ENCODE results near the gene DLG2.

The DLG2 gene

DNA sequence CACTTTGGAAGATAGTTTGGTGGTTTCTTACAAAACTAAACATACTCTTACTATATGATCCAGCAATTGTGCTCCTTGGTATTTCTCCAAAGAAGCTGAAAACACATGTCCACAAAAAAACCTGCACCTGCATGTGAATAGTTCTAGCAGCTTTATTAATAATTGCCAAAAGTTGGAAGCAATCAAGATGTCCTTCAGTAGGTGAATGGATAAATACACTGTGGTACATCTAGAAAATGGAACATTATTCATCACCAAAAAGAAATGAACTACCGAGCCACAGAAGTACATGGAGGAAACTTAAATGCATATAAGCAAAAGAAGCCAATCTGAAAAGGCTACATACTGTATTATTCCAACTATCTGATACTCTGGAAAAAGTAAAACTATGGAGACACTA is 1771.9 kb downstream of the DLG2 start:
- no peak for DNase-seq (ENCODE audit: low read depth in 2 of 2)

DNA sequence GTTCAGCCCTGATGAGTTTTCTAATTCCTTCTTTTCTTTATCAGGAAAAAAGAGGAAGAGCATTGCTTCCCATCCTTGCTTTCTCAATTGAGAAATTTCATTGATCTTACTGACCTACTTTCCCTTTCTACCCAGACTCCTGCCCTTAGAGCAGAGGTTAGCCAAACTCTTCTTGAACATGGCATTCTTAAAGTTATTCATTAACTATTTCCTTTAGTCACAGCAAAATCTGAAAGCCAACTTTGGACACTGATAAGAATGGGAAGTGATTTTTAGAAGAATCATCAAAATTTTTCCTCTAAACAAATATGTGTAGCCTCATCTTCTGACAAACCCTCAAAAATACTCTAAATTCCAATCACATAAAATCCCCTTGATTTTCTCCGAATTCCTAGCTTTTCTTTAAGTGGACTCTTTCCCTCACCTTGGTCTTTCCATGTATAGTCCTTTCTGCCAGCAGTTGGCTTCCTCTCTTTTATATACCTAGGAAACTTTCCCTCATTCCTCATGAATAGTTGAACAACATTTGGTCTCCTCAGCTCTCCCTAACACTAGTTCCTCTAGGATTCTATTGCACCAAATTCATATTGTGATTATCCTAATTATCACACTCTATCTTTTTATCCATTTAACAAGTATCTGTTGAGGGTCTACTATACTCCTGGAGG is 1774.2 kb downstream of the DLG2 start:
- DNase-seq (ENCODE audit: low read depth in 2 of 2) = no peak

DNA sequence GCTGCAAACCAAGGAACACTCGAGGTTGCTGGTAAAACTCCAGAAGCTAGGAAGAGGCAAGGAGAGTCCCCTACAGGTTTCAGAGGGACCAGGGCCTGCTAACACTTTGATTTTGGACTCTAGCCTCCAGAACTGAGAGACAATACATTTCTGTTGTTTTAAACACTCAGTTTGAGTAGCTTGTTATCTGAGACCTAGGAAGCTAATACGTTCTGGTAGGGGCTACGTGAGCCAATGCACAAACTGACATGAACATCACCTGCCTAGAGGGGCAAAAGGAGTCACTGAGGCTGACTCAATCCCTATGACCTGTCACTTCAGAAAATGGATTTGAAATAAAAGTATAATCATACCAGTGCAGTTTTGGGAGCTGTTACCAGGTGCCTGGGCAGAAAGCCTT is 1775.1 kb downstream of the DLG2 start:
- DNase-seq (ENCODE audit: low read depth in 2 of 2) = no peak

DNA sequence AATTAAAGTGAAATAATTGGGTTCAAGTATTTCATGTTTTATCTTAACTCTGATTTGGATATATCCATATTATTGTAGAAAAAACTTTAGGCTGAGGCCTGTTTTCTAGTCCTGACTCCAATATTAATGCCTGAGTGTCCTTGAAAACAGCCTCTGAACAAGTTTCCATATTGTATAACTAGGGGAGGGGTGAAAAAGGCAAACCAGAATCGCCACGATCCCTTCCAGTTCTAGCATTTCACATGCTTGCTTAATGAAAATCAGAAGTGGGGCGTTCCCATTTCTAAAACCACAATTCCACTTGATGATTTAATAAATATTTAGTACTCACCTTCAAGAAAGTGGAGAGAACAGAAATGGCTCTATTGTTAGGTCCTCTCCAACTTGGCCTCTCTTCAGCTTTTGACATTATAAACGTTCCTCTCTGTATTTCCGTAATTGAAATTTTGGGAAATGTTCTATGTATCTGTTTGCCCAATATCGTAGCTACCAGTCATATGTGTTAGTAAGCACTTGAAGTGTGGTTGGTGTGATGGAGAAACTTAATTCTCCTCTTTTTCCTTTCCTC is 1779.6 kb downstream of the DLG2 start:
- no peak for DNase-seq (ENCODE audit: low read depth in 2 of 2)

DNA sequence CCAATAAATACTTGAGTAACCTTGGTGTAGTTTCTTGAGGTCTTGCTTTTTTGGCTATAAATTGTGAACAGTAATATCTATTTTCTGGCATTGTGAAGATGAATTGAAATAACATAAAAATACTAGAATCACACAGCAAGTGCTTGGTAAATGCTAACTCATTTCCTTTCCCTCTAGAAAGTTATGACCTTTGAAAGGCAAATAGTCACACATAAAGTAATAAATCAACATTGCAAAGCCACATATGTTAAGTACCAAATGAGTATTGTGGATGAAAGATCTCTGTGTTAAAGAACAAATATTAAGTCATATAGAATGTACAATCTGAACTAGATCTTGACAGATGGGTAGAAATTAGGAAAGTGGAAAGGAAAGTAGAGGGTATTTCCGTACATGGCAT is 1781.3 kb downstream of the DLG2 start:
- DNase-seq (ENCODE audit: low read depth in 2 of 2) = no peak

DNA sequence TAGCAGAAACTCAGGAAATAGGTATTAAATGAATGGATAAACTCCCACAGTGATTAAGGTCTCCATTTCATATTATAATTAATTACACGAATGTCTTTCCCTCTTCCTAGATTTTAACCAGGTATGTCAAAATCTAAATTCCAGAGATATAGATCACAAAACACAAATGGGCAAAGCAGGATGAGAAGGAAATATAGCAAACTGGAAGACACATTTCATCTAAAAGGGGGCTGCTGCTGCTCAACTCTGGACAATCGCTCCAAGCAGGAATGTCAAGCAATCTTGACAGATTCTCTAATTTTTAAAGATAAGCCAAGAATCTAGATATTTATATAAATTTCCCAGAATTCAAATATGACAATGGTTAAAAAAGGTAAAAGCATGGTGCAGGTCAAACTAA is 1786.8 kb downstream of the DLG2 start:
- no peak for DNase-seq (ENCODE audit: low read depth in 2 of 2)

DNA sequence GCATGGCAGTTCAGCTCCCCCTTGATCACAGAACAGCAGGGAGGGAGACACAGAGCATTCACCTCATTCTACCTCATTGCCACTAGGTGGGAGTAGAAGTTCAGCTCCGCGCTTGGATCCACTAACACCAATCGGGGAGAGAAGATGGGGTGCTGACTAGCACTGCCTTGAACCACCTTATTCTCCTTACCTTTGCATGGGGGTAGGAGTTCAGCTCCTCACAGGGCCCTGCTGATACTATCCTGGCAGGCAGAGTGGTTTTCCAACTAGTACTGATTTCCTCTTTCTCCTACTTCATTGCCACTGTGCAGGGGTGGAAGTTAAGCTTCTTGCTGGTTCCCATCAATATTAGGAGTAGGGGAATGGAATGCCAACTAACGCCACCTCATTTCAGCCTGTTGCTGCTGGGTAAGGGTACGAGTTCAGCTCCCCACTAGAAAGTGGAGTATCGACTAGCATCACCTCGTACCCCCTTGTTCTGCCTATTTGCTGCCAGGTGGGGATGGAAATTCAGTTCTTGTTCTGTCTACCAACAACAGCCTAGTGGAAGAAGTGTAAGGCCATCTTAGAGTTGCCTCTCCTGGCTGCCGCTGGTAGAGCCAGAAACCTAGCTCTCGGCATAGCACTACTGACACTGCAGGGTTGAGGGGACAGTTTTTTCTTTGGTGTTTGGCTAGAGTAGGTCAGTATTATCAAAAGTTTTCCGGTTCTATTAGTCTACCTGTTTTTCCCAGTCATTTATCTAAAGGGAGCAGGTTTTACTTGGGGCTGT is 1790.1 kb downstream of the DLG2 start:
- DNase-seq (ENCODE audit: low read depth in 2 of 2) = no peak

DNA sequence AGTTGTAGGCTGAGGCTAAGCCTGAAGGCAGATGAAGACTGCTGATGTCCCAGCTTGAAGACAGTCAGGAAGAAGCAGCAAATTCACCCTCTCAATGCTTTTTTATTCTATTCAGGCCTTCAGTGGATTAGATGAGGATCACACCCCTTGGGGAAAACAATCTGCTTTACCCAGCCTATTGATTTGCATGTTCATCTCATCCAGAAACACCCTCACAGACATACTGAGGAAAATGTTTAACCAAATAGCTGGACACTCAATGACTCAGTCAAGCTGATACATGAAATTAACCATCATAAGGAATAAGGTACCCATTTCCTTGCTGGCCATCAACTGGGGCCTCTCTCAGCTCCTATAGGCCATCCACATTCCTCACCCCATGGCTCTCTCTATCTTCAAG is 1791.1 kb downstream of the DLG2 start:
- DNase-seq (ENCODE audit: low read depth in 2 of 2) = no peak

DNA sequence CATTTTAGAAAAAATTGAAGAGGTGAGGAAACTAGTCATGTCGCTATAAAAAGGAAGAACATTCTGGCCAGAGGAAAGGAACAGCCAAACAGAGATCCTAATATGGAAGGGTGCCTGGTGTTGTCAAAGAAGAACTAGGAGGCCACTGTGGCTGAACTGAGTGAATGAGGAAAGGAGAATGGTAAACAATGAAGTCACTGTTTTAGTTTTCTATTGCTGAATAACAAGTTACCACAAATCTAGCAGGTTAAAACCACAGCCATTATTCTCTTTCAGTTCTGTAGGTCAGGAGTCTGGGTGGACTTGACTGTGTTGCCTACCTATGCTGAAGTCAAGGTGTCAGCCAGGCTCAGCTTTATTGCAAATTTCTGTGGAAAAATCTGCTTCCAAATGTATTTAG is 1791.7 kb downstream of the DLG2 start:
- no peak for DNase-seq (ENCODE audit: low read depth in 2 of 2)

DNA sequence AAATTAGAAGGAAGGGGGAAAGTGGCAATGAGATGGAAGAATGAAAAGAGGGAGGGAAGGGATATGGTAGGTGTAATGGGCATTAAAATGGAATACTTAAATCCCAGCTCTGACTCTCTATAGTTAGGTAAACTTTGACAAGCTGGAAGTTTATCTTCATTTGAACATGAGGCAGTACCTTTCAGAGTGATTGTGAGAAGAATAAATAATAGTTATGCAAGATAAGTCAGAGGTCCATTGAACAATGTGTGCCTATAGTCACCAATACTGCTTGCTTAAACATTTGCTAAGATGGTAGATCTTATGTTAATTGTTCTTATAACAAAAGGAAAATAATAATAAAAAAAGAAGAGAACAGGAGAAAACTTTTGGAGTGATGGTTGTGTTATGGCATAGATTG is 1795.2 kb downstream of the DLG2 start:
- no peak for DNase-seq (ENCODE audit: low read depth in 2 of 2)

DNA sequence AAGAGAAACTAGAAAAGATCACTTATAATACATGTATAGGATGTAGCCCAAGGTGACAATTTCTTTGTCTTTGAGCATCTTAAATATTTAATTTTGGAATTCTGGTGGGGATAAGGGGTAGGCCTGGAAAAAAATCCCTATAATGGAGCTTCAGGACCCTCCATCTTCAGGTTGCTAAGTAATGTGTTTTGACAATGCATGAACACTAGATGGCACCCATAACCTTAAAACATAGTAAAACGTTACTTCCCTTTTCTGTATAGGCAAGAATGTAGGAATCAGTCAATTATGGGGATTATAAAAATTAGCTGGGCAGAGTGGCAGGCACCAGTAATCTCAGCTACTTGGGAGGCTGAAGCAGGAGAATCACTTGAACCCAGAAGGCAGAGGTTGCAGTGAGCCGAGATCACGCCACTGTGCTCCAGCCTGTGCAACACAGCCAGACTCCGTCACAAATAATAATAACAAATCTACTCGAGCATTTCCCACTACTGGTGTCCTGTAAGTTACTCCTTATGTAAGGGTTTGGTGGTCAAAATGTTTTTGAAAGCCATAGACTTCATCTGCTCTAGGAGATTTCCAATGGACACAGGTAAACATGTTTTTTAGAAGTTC is 1799.1 kb downstream of the DLG2 start:
- no peak for DNase-seq (ENCODE audit: low read depth in 2 of 2)

DNA sequence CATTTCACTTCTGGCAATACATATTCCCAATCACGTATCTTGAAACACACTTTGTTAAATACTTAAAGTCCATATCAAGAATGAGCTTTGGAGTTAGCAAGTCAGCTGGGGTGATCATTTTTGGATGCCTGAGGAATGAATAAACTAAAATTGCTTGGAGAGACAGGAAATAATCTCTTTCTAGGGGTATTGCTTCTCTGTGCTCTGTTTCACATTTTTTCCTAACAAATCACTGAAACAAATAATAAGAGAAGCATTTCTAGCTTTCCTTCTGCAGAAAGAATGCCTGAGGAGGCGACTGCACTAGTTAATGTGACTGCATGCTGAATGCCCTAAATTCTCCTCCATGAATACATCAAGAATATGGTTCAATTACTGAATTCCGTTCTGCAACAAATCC is 1799.6 kb downstream of the DLG2 start:
- DNase-seq (ENCODE audit: low read depth in 2 of 2) = no peak

DNA sequence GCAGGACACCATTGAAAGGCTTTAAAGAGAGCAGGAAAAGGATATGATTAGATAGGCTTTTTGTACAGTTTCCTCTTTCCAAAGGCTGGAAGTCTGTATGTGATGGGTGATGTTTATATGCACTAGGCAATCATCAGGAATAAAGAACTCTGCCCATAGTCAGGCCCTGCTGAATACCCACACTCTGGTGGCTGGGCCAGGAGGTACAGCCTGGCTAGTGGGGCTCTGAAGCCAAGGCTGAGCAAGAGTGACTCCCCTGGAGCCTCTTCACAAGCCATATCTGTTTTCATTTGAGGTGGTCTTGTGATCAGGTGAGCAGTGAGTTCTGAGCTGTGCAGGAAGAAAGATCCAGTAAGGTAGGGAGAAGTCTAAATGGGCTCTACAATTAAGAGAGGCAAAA is 1801.1 kb downstream of the DLG2 start:
- no peak for DNase-seq (ENCODE audit: low read depth in 2 of 2)

DNA sequence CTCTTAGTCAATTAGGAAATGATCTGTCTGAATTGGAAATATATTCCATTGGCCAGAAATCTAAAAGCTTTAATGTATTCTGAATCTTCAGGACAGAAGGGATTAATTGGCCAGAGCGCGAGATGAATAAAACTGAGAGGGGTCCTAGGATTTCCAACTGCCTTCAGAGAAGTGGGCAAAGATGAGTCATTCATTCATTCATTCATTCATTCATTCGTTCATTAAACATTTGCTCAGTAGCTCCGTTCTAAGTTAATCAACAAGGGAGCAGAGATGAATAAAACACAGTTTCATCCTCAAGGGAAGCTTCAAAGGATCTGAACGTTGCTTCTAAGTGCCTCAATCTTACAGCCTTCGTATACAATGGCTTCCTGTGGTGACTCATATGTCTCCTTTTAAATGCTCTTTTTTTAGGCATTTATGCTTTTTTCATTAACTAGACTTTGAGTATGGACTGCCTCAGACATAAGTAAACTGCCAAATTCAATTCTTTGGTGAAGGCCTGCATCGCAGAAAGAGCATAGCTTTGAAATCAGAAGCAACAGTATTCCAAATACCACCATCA is 1803.6 kb downstream of the DLG2 start:
- no peak for DNase-seq (ENCODE audit: low read depth in 2 of 2)

DNA sequence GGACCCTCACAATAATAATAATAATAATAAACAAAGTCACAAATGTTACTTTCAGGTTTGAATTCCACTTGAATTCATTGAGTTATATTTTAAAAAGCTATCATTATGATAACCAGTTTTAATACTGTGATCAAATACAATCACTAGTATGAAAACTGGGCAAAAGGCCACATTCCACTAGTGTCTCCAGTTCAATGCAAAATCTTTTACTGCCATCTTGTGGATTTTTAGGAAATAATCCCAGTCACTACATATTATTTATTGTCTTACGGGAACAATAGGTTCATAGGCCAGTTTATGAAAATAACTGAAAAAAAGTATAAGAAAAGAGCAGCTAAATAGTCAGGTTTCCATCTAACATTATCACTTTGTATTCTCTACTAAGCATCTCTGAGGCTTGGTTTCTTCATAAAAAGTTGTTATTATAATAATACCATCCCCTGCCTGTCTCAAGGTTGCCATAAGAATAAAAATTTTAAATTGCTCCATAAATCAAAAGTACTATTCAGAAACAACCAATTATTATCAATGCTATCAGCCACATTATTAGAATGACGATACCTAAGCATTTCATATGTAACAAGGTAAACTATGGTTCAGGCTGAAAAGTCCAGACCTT is 1807.1 kb downstream of the DLG2 start:
- DNase-seq (ENCODE audit: low read depth in 2 of 2) = no peak

DNA sequence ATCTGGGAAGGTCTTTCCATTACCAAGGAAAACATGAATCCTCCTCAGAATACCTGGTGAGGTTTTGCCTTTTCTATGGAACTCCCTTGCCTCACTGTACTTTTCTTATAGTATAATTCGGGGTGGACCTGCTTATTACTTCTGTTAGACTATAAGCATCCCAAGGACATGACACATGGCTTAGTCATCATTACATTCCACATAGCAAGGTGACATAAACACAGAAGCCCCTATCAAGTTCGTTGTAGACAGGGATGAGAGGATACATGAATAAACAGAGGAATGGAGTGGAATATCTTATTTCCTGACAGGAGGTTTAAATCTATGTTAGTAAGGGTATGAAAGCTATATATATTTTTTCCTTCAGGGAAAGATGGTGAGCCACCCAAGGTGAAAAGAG is 1808.8 kb downstream of the DLG2 start:
- DNase-seq (ENCODE audit: low read depth in 2 of 2) = no peak

DNA sequence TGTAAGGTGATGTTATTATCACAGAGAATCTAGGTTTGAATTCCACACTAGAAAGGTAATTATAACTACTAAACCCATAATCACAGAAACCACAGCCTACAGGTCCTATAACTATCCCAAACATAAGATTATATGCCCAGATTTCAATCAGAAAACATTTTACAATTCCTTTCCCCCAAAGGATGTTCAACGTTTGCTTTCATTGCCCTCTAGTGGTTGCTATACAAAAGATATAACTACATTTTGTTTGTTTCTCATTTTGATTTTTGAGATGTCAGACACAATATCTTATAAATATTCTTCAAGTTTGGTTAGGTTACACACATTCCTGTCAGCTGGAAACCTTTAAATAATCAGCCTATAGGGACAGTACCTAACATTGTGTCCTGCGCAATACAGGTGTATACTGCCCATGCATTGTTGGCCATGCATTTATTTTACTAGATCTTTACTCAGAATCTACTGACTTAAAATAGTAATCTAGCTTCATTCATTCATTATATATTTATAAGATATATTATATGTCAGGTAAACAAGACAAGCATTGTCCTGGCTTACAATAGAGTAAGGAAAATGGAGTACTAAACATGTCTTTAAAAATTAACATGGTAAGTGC is 1810.5 kb downstream of the DLG2 start:
- no peak for DNase-seq (ENCODE audit: low read depth in 2 of 2)

DNA sequence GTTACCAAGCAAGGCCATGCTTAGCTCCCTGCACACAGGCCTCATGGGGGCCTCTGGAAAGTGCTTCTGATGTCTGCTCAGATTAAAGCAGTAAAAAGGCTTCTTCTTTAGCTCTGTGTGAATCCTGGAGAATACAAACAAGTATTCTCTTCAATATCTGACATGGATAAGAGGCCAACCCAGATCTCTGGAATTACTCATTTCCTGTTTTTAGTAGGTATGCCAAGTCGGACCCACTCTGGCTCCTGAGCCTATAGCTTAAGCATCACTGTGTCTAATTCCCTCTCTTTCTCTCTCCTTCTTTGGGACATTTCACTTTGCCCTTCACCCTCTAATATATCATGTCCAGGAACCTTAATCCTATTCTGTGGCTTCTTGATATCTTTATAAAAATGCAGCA is 1811.4 kb downstream of the DLG2 start:
- DNase-seq (ENCODE audit: low read depth in 2 of 2) = no peak

DNA sequence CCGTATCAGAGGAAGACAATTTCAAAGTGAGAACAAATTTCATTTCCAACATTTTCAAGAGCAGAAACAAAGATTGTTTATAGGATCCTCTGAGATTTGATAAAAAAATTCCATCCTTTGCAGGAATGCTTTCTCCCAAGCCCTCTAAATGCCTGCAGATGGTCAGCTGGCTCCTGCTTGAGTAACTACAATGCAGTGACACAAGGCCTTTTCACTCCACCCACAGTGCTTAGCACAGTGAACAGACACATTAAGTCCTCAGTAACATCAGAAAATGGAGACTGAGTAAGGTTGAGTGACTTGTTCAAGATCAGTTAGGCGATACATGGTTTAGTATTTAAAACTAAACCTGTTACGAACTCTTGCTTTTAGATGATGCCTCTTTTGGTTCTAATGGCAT is 1813.8 kb downstream of the DLG2 start:
- DNase-seq (ENCODE audit: low read depth in 2 of 2) = no peak

DNA sequence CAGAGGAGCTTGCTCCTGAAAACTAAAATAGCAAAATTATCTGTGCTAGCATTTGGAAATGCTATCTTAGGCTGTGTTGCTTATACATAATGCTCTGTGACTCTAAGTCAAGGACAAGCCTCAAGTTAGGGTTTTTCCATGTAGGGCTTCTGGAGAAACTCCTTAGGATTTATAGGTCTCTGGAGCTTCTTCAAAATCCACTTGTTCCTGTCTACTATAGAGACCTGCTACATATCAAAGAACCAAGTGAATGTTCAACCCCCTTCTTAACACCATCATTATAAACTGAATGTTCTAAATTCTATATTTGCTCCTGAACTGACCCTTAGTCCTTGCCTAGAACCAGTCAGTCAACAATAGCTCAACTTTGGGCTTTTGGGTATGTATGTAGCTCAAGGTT is 1817.9 kb downstream of the DLG2 start:
- DNase-seq (ENCODE audit: low read depth in 2 of 2) = no peak

DNA sequence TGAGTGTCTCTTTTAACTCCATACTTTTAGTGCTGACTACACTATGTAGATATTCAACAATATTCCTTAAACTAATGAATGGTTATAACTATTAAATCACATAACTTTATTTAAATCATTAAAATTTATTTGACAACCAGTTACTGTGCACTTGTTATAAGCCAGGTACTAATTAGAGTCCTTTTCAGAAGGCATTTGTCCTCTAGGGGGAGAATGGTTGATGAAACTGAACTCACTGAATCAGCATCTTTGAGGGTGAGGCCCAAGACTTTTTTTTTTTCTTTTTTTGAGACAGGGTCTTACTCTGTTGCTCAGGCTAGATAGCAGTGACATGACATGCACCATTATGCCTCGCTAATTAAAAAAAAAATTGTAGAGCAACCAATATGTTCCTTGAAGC is 1825.3 kb downstream of the DLG2 start:
- no peak for DNase-seq (ENCODE audit: low read depth in 2 of 2)

DNA sequence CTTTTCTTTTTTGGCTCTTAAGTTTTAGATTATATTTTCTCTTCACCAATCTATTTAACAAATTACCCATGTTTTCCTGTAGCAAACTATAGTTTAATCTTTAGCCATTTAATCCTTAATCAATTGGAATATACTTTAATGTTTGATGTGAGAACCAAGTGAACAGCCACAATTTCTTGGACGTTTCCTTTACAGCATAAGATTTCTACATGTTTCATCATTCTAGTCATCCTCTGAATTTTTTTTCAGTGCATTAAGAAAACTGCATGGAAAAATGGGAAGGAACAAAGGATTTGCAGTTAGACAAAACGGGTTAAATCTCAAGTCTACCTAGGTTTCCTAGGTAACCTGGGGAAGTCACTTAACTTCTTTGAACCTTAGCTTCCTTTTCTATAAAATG is 1833.8 kb downstream of the DLG2 start:
- no peak for DNase-seq (ENCODE audit: low read depth in 2 of 2)
